Skeletal muscle tissue (tissue), 4 donors: Measurements from ENCODE around the gene SLC25A4. TPM values are rescaled to one million over a fixed set of nuclear protein-coding genes. Genes with fewer than 3 reads are reported as not detected.

Experiments
- H3K27ac ChIP-seq: one replicate; pipeline ENCODE4 v1.7.0; 2013; ENCODE audit warnings: mild to moderate bottlenecking, low read depth, low read length, inconsistent platforms
- H3K27me3 ChIP-seq, 3 donors: one replicate each; pipeline ENCODE4 v1.7.0; 2013; ENCODE audit warnings: low read length in 3 of 3; ENCODE audit not compliant: control insufficient read depth in 3 of 3, insufficient read depth in 3 of 3
- H3K36me3 ChIP-seq, 3 donors: one replicate each; pipeline ENCODE4 v1.7.0; 2013; ENCODE audit warnings: low read length in 3 of 3; ENCODE audit not compliant: control insufficient read depth in 3 of 3, insufficient read depth in 3 of 3
- H3K4me1 ChIP-seq, 3 donors: one replicate each; pipeline ENCODE4 v1.7.0; 2013; ENCODE audit warnings: low read length in 3 of 3, mild to moderate bottlenecking in 3 of 3; ENCODE audit not compliant: control insufficient read depth in 3 of 3, insufficient read depth in 3 of 3
- H3K4me3 ChIP-seq, 3 donors: one replicate each; pipeline ENCODE4 v1.7.0; 2013; ENCODE audit warnings: low read length in 3 of 3
- H3K9ac ChIP-seq, 3 donors: one replicate each; pipeline ENCODE4 v1.7.0; 2013; ENCODE audit warnings: low read length in 3 of 3, mild to moderate bottlenecking in 3 of 3, moderate library complexity in 2 of 3, low read depth in 1 of 3
- H3K9me3 ChIP-seq, 3 donors: one replicate each; pipeline ENCODE4 v1.7.0; 2013; ENCODE audit warnings: low read length in 3 of 3; ENCODE audit not compliant: control insufficient read depth in 3 of 3
- total RNA-seq: library from RNA; depleted of rRNA; stranded (reverse); fragments of >200 nt; gene quantifications from one replicate; pipeline ENCODE4 v1.2.3, GENCODE V29; 2014
- donor health status: Osteomylitis.

The SLC25A4 gene
- total RNA-seq, 1 donor from 2014 or later, result 39.1 TPM

DNA sequence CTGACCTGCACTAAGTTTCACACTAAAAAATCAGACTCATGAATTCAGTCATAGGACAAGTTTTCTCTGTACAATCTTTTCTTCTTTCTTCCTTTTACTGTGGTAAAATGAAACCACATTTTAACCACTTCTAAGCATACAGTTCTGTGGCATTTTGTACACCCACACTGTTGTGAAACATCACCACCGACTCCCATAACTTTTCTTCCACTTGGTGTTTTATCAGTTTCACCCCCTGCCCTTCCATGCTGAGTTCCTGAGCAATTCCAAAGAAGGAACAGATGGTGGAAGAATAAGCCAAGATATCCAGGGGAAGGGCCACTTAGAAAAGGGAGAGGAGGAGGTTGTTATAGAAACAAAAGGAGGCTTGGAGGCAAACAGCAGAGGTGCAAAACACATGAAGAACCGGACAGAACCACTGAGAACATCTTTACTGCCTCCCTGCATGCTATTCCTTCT, 22.6 kb downstream of the SLC25A4 start:
- Histone ChIP-seq H3K36me3 (peaks cover 0 to 29% (median 12%) of the 10 kb centered on the region in 3 donors), H3K4me3 (no peak overlapping the region), H3K9me3 (no peaks in the 10 kb centered on the region), H3K9ac (no peak overlapping the region), H3K27me3 (no peaks in the 10 kb centered on the region), H3K27ac (no peak overlapping the region), H3K4me1 (no peaks in the 10 kb centered on the region)

DNA sequence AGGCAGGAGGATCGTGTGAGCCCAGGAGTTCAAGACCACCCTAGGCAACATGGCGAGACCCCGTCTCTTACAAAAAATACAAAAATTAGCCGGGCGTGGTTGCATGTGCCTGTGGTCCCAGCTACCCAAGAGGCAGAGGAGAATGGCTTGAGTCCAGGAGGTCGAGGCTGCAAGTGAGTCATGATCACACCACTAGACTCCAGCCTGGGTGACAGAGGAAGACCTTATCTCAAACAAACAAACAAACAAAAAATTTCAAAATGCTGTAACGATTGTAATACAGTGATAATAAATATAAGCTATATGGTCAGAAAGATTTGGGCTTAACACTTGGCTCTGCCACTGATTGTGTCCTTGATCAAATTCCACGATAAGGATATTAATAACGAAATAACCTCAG, 24.2 kb downstream of the SLC25A4 start:
- Histone ChIP-seq H3K4me1 (no peaks in the 10 kb centered on the region), H3K4me3 (no peak overlapping the region), H3K27ac (no peak overlapping the region), H3K27me3 (no peaks in the 10 kb centered on the region), H3K36me3 (peaks cover 2 to 18% (median 5%) of the 10 kb centered on the region in 3 donors), H3K9ac (no peak overlapping the region), H3K9me3 (no peaks in the 10 kb centered on the region)

DNA sequence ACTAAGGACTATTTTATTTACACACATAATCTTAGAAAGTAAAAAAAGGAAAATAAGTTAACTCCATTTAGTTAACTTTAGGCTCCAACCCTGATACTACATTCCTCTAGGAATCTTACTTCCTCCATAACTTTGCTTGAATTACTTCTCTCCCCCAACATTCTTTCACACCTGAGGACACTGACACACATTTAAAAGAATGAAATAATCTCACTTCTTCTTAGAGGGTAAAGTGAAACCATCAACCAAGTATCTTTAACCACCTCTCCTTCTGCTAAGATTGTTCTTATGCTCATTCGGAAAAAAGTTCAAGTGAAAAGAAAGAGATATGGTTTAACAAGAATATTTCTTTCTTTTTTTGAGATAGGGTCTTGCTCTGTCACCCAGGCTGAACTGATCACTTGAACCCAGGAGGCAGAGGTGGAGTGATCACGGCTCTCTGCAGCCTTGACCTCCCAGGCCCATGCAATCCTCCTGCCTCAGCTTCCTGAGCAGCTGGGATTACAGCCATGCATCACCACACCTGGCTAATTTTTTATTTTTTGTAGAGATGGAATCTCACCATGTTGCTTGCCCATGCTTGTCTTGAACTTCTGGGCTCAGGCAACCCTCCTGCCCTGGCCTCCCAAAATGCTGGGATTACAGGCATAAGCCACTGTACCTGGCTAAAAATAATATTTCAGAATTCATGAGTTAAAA, 28.5 kb downstream of the SLC25A4 start:
- Histone ChIP-seq H3K9me3 (no peaks in the 10 kb centered on the region), H3K27ac (no peak overlapping the region), H3K36me3 (peaks cover 5 to 23% (median 7%) of the 10 kb centered on the region in 3 donors), H3K4me1 (no peaks in the 10 kb centered on the region), H3K4me3 (no peak overlapping the region), H3K27me3 (no peaks in the 10 kb centered on the region), H3K9ac (no peak overlapping the region)

DNA sequence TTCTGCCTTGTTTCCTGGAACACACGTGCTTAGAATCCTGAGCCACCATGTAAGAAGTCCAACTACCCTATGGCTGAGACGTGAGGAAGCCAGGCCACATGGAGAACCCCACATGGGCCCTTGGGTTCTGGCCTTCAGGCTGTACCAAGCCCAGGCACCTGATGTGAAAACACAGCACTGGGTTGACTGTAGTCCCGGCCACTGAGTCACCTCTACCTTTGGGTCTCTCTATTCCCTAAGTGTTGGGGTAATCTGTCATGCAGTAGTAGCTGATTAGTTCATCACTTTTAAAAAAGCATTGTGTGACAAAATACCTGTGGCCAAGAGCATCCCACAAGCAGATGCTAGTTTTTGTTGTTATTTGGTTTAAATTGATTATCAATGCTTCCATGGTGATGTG, 36.4 kb downstream of the SLC25A4 start:
- H3K27ac ChIP-seq, result no peak overlapping the region
- H3K36me3 ChIP-seq, result peaks cover 3 to 7% (median 5%) of the 10 kb centered on the region in 3 donors
- H3K4me3 ChIP-seq, result no peak overlapping the region
- H3K9me3 ChIP-seq, result no peaks in the 10 kb centered on the region
- no peak overlapping the region for H3K9ac ChIP-seq
- H3K27me3 ChIP-seq, result no peaks in the 10 kb centered on the region
- no peaks in the 10 kb centered on the region for H3K4me1 ChIP-seq

DNA sequence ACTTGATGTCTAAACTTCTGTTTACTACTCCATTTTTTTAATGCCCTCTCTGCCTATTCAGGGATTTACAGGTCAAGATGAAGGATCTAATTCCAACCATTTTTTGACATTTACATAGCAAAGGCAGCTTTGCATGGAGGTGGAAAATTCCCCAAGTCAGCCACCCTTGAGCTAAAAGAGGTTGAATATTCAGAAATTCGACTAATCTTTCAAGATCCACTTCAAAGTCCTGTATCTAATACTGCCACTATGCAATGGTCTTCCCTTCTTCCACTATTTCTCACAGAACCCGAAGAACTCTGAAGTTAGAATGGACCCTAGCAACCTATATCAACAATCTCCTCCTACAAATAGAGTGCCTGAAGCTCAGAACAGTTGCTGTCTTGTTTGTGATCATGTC, 39.2 kb downstream of the SLC25A4 start:
- Histone ChIP-seq H3K9ac (no peak overlapping the region), H3K27ac (no peak overlapping the region), H3K4me1 (no peaks in the 10 kb centered on the region), H3K36me3 (no peaks in the 10 kb centered on the region), H3K27me3 (no peaks in the 10 kb centered on the region), H3K9me3 (no peaks in the 10 kb centered on the region), H3K4me3 (no peak overlapping the region)

DNA sequence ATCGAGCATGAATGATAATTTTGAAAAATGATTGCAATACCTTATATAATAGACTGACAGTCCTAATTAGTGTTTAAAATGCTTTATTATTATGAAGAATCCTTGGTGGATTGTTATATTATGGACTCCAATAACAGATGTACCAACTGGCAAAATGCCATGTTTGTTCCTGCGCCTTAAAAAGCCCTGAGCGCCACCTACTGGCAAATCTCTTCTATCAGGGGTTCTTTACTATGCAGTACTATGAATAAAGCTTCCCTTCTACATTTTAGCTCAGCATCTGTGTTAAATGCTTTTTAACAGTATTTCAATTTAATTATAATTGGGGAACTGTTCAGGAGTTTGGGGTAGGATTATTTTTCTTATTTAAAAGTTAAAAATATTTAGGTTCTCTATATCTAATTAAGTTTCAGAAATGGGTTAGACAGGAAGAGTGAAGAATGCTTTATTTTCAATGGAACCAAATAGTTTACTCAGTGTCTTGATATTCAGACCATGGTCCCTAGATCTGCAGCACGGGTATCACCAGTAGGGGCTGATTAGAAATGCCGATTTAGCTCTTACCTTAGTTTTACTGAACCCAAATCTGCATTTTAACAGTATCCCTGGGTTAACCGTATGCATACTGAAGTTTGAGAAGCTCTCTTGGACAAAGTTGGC, 40.7 kb downstream of the SLC25A4 start:
- no peak overlapping the region for H3K4me3 ChIP-seq
- no peaks in the 10 kb centered on the region for H3K9me3 ChIP-seq
- H3K4me1 ChIP-seq, result no peaks in the 10 kb centered on the region
- no peaks in the 10 kb centered on the region for H3K27me3 ChIP-seq
- H3K27ac ChIP-seq, result no peak overlapping the region
- H3K36me3 ChIP-seq, result peaks cover 0 to under 1% (median 0%) of the 10 kb centered on the region in 3 donors
- H3K9ac ChIP-seq, result no peak overlapping the region

DNA sequence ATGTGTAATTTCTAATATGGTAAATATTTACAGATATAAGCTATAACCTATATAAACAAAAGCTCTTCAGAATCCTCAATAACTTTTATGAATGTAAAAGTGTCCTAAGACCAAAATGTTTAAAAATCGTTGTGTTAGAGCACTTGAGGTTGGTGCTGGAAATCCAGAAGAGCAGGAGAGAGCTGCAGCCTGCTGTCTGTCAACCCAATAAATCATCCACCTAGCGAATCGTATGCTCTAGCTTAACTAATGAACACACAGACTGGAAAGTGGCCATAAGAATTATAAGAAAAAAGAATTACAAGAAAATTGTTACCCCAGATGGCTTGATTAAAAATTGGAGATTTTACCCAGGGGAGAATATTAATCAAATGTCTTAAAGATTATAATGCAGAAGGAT, 43.7 kb downstream of the SLC25A4 start:
- H3K9ac ChIP-seq, result no peak overlapping the region
- no peaks in the 10 kb centered on the region for H3K27me3 ChIP-seq
- no peaks in the 10 kb centered on the region for H3K4me1 ChIP-seq
- peaks cover 5 to 10% (median 9%) of the 10 kb centered on the region in 3 donors for H3K36me3 ChIP-seq
- no peak overlapping the region for H3K27ac ChIP-seq
- H3K4me3 ChIP-seq, result no peak overlapping the region
- no peaks in the 10 kb centered on the region for H3K9me3 ChIP-seq

DNA sequence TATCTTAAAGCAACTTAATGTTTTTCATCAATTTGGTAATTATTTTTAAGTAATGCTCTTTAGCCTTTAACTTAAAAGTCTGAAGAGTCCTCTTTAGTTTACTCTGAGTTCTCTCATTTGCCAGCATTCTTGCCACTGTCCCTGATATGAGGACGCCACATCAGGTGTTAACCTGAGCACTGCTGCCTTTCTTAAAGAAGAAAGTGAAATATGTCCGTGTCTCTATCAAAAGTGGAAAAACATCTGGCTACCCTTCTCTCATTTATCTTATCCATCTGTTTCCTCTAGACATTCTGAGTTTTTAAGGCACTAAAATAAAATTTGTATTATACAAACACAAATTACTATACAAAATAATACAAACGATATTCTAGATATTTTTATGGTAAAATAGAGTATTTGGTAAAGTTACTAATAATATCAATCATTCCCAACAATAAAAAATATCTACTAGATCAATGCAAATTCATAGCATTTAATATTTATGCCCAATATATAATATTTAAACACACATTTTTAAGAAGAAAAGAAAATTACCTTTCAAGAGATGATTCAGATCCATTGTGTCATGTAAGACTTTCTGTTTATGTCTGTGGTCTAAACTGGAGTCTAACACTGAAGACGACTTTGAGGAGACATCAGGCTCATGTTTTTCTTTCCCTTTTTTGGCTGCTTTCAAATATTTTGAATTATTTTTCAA, 46.7 kb downstream of the SLC25A4 start:
- Histone ChIP-seq H3K4me3 (no peak overlapping the region), H3K4me1 (no peaks in the 10 kb centered on the region), H3K9ac (no peak overlapping the region), H3K36me3 (peaks cover 5 to 10% (median 9%) of the 10 kb centered on the region in 3 donors), H3K27me3 (no peaks in the 10 kb centered on the region), H3K27ac (no peak overlapping the region), H3K9me3 (no peaks in the 10 kb centered on the region)

DNA sequence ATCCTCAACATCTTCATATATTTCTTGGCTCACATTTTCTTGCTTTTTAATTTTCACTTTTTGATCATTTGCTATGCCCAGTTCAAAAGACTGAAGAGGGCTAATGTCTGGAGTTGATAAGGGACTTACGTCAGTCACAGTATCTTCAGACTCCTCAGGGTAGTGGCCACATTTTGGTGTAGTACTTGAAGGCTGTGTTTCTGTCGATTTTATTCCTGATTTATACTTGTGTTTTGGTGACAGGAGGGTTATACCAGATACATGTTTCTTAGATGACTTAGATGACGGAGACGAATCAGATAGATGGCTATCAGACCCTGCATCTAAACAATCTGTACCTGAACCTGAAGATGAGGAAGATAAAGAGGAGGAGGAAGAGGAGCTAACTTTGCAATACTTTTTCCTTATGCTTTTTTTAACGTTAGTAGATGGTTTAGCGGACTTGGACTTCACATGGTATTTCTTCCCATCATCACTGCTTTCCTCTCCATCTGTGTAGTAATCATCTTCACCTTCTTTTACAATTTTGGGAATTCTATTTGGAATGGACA, 47.3 kb downstream of the SLC25A4 start:
- Histone ChIP-seq H3K27me3 (no peaks in the 10 kb centered on the region), H3K27ac (no peak overlapping the region), H3K9ac (no peak overlapping the region), H3K9me3 (no peaks in the 10 kb centered on the region), H3K4me3 (no peak overlapping the region), H3K4me1 (no peaks in the 10 kb centered on the region), H3K36me3 (peaks cover 5 to 10% (median 9%) of the 10 kb centered on the region in 3 donors)

DNA sequence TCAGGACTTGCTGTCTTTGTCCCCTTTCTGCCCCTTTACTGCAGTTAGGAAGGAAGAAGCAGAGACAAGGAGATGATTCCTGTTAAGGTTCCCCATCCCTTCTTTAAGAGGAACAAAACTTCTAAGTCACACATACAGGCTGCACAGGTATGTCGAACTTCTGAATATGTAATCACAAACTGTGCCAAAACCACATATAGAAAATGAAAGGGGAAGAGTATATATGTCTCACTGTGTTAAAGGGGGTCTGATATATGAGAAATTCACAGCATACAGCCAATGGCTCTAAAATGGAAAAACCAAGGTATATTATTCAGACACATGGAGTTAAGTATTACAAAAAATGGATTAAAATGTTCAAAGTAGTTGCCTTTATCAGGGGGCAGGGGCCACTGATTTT, 49.0 kb downstream of the SLC25A4 start:
- H3K4me3 ChIP-seq, result no peak overlapping the region
- H3K4me1 ChIP-seq, result no peaks in the 10 kb centered on the region
- no peak overlapping the region for H3K27ac ChIP-seq
- peaks cover 5 to 10% (median 9%) of the 10 kb centered on the region in 3 donors for H3K36me3 ChIP-seq
- no peaks in the 10 kb centered on the region for H3K9me3 ChIP-seq
- H3K27me3 ChIP-seq, result no peaks in the 10 kb centered on the region
- no peak overlapping the region for H3K9ac ChIP-seq
